T-helper 17 cell (primary cell): ENCODE measurements around the gene IGFBP7. TPM values are rescaled to one million over a fixed set of nuclear protein-coding genes. Genes with fewer than 3 reads are reported as not detected.

Experiments used
- ATAC-seq: fragments of 150-1000 bp; cut with Tn5 transposase; 2 replicates; pipeline ENCODE4 v1.10.0; 2021; ENCODE audit warnings: mild to moderate bottlenecking, moderate library complexity
- DNase-seq, 3 donors: peaks; one replicate each; pipeline versions ENCODE4 v3.0.0 to v3.0.0-alpha.2; 2020 to 2021
- H3K9me3 ChIP-seq: one replicate; pipeline ENCODE4 v1.7.0; 2013; ENCODE audit warnings: low read length, mild to moderate bottlenecking; ENCODE audit not compliant: control insufficient read depth, poor library complexity, severe bottlenecking
- H3K27ac Mint-ChIP-seq: one replicate; pipeline ENCODE4 v1.8.0; 2022; ENCODE audit warnings: mild to moderate bottlenecking, moderate library complexity, mixed read lengths
- H3K27me3 Mint-ChIP-seq: one replicate; pipeline ENCODE4 v1.8.0; 2022; ENCODE audit warnings: mixed read lengths
- H3K36me3 Mint-ChIP-seq: one replicate; pipeline ENCODE4 v1.8.0; 2022; ENCODE audit warnings: low read depth, mixed read lengths
- H3K4me1 Mint-ChIP-seq: one replicate; pipeline ENCODE4 v1.8.0; 2022; ENCODE audit warnings: mild to moderate bottlenecking, mixed read lengths
- H3K4me3 Mint-ChIP-seq: one replicate; pipeline ENCODE4 v1.8.0; 2022; ENCODE audit warnings: mild to moderate bottlenecking, moderate library complexity, mixed read lengths
- total RNA-seq, 4 donors: library from RNA in 2 of 4; stranded (reverse) in 2 of 4; gene quantifications; one replicate each; pipeline ENCODE4 v1.2.3 and lab custom pipeline; 2022 to 2026

IGFBP7 gene
- total RNA-seq, 2 donors from 2014 or later, result 0.22 to 0.37 TPM

GRCh38 chr4:57085278-57085677 lies 24.9 kb downstream of the IGFBP7 start:
- Mint-ChIP-seq H3K4me3 (no peak overlapping the region), H3K27ac (no peak overlapping the region), H3K27me3 (peaks cover 51% of the 10 kb centered on the region), H3K4me1 (no peaks in the 10 kb centered on the region), H3K36me3 (peaks cover 3% of the 10 kb centered on the region)
- no peak for DNase-seq
- no peaks in the 10 kb centered on the region for H3K9me3 ChIP-seq
- no peak for ATAC-seq

DNA sequence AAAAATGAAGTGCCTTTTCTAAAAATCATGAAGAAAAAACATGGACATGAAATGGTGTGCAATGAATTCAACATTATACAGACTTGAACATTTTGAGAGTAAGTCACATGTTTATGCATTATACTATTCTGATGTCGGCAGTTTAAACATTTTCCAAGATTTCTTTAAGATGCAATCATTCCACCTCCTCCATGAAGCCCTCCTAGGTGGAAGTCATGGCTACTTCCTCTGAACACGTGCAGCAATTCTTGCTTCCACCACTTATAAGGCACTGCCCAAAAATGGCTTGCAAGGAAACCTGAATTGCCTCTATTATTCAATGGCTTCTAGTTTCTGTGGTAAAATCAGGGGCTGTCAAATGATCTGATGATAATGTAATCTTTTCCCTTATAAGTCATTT lies 25.8 kb downstream of the IGFBP7 start:
- no peak for ATAC-seq
- no peak overlapping the region for H3K4me3 Mint-ChIP-seq
- no peaks in the 10 kb centered on the region for H3K4me1 Mint-ChIP-seq
- peaks cover 51% of the 10 kb centered on the region for H3K27me3 Mint-ChIP-seq
- H3K27ac Mint-ChIP-seq, result no peak overlapping the region
- no peak for DNase-seq
- H3K9me3 ChIP-seq, result no peaks in the 10 kb centered on the region
- H3K36me3 Mint-ChIP-seq, result no peaks in the 10 kb centered on the region

DNA sequence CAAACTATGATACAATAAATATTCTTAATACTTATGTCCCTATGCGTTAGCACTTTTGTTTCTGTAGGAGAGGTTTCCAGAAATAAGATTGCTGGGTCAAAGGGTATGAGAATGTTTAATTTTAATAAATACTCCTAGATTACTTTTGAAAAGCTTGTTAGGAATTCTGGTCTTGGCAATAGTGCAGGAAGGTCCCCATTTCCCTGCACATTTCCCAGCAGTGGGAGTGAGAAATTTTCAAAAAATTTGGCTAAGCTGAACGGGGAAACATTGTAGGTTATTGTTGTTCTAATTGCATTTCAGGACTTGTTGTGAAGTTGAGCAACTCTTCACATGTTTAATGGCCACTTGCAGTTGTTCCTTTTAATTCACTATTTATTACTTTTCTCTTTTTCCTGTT lies 27.1 kb downstream of the IGFBP7 start:
- Mint-ChIP-seq H3K27me3 (peaks cover 57% of the 10 kb centered on the region), H3K36me3 (no peaks in the 10 kb centered on the region), H3K4me1 (no peaks in the 10 kb centered on the region), H3K27ac (no peak overlapping the region), H3K4me3 (no peak overlapping the region)
- DNase-seq (no peak), ATAC-seq (no peak)
- no peaks in the 10 kb centered on the region for H3K9me3 ChIP-seq

GRCh38 chr4:57081651-57082621 lies 28.2 kb downstream of the IGFBP7 start:
- Mint-ChIP-seq H3K4me1 (no peaks in the 10 kb centered on the region), H3K27ac (no peak overlapping the region), H3K36me3 (no peaks in the 10 kb centered on the region), H3K4me3 (no peak overlapping the region), H3K27me3 (peaks cover 50% of the 10 kb centered on the region)
- H3K9me3 ChIP-seq, result no peaks in the 10 kb centered on the region
- no peak for ATAC-seq
- DNase-seq, result no peak

DNA sequence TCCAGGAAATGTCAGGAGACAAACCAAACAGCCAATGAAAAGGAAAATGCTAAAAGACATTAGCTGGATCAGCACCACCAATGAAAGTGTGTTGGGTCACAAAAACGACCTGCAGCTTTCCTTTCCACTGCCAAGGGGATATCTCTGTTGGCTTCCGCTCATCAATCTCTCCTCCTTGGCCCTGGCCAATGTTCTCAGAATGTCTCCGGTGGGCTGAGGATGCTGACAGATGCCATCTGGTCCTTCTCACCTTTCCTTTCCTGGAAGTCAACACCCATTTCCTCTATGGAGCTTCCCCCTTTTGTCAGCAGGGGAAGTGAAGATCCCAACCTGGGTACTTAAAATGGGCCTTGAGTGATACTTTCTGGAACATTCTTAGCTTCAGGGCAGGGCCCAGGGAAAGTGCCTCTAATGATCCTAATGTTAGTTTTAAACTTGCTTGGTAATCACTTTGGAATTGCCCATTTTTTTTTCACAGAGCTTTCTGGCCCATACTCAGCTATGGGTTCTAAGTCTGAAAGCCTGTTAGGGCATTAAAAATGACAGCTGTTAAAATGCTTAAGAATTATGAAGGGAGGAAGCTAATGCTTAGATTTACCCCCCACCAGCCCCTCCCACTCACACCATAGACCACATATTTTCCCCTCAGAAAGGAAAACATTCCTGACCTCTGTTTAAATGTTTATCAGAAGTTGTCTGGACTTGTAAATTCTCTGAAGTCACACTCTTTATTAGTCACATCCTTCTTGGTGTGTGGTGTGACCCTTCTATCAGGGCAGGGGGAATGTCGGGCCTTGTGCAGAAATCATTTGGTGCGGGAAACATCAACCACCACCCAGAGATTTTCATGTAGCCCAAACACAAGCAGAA lies 29.2 kb downstream of the IGFBP7 start:
- Mint-ChIP-seq H3K27ac (no peak overlapping the region), H3K36me3 (no peaks in the 10 kb centered on the region), H3K4me3 (no peak overlapping the region), H3K27me3 (peaks cover 54% of the 10 kb centered on the region), H3K4me1 (no peaks in the 10 kb centered on the region)
- DNase-seq, result no peak
- no peaks in the 10 kb centered on the region for H3K9me3 ChIP-seq
- no peak for ATAC-seq

- no peaks in the 10 kb centered on the region for H3K9me3 ChIP-seq
- H3K36me3 Mint-ChIP-seq, result no peaks in the 10 kb centered on the region
- no peaks in the 10 kb centered on the region for H3K4me1 Mint-ChIP-seq
- no peak overlapping the region for H3K4me3 Mint-ChIP-seq
- ATAC-seq, result no peak
- no peak for DNase-seq
- no peak overlapping the region for H3K27ac Mint-ChIP-seq
- H3K27me3 Mint-ChIP-seq, result peaks cover 66% of the 10 kb centered on the region
Measured at GRCh38 chr4:57078685-57079521, 31.3 kb downstream of the IGFBP7 start.

DNA sequence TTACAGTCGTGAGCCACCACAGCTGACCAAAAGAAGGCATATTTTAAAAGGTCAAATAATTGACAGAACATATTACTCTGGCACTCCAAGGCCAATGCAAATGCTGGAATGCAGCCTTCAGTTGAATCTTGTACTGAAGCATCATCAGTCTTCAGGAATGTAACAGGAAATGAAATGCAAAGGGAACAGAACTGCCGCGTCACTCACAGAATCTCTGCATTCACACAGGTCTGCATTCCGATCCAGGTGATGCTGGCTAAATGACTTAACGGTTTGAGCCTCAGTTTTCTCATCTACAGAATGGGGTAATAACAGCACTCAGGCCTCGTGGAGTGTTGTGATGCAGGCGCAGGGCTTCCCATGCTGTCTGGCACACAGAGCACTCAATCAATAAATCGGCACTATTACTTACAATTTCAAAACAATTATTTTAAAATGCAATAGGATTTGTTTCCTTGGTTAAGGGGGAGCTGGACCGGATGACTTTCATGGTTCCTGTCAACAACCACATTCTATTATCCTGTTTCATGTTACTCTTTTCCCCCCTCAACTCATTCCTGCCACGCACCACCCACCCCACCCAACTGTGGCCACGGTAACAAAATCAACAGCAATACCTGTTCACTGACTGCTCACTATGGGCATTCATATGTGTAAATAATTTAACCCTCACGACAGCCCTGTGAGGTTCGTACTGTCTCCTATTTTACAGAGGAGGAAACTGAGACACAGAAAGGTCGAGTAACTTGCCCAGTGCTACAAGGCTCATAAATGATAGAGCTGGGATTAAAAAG lies 32.4 kb downstream of the IGFBP7 start:
- no peak for ATAC-seq

DNA sequence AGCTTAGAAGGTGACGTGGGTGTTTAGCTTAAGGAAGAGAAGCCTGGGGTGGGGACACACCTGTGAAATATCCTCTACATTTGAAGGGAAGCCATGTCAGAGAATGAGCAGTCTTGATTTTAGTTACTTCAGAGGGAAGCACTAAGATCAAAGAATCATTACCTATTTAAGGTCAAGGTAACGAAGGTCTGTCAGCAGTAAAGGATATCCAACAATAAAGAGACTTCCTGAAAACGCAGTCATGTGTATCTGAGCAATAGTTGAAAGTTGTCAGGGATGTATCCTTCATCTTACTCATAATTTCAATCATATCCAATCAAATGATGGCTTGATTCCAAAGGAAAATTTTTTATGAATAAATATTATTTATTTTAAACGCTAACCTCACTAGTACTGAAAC lies 33.5 kb downstream of the IGFBP7 start:
- ATAC-seq (no peak), DNase-seq (no peak)
- Mint-ChIP-seq H3K27ac (no peak overlapping the region), H3K27me3 (peaks cover 72% of the 10 kb centered on the region), H3K4me3 (no peak overlapping the region), H3K36me3 (no peaks in the 10 kb centered on the region), H3K4me1 (no peaks in the 10 kb centered on the region)
- no peaks in the 10 kb centered on the region for H3K9me3 ChIP-seq

More for the DNA sequence above, 32.4 kb downstream of the IGFBP7 start:
- Mint-ChIP-seq H3K36me3 (no peaks in the 10 kb centered on the region), H3K27me3 (peaks cover 73% of the 10 kb centered on the region), H3K4me1 (no peaks in the 10 kb centered on the region), H3K27ac (no peak overlapping the region), H3K4me3 (no peak overlapping the region)
- DNase-seq, result no peak
- H3K9me3 ChIP-seq, result no peaks in the 10 kb centered on the region

GRCh38 chr4:57075367-57075766 lies 34.8 kb downstream of the IGFBP7 start:
- DNase-seq (no peak), ATAC-seq (no peak)
- no peak overlapping the region for H3K4me3 Mint-ChIP-seq
- peaks cover 60% of the 10 kb centered on the region for H3K27me3 Mint-ChIP-seq
- no peaks in the 10 kb centered on the region for H3K36me3 Mint-ChIP-seq
- H3K9me3 ChIP-seq, result no peaks in the 10 kb centered on the region
- H3K27ac Mint-ChIP-seq, result no peak overlapping the region
- H3K4me1 Mint-ChIP-seq, result no peaks in the 10 kb centered on the region

DNA sequence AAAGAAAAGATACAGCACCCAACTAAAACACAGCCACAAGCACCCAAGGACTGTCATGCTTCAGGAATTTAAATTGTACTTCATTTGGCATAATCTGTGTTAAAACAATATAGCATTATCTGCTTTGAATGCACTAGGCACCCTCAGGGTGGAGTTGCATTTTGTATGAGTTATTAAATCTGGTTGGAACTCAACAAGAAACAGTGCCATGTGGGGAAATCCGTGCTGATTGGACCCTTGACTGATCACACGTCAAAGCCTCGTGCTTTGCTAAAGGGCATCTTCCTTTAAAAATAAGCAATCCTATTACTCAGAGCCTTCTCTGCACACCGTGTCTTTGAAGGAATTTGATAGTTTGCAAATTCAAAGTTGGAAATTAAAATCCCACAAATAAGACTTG lies 35.4 kb downstream of the IGFBP7 start:
- no peak overlapping the region for H3K27ac Mint-ChIP-seq
- no peaks in the 10 kb centered on the region for H3K9me3 ChIP-seq
- H3K4me3 Mint-ChIP-seq, result no peak overlapping the region
- no peaks in the 10 kb centered on the region for H3K36me3 Mint-ChIP-seq
- no peaks in the 10 kb centered on the region for H3K4me1 Mint-ChIP-seq
- DNase-seq (no peak), ATAC-seq (no peak)
- peaks cover 54% of the 10 kb centered on the region for H3K27me3 Mint-ChIP-seq

DNA sequence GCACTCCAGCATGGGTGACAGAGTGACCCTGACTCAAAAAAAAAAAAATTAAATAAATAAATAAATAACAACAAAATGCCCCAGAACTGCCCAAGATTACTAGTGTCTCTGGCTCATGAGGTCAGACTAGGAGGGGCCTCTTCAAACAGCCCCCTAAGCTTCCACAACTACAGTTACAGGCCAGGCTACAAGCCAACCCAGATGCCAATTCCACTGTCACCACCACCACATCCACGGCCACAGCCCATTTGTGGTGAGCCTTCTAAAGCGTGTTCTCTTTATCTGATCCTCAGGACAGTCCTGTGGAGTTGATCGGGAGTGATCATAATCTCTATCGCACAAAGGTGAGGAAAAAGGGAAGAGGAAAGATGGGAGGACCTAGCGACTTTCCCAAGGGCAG lies 36.6 kb downstream of the IGFBP7 start:
- ATAC-seq, result no peak
- Mint-ChIP-seq H3K27me3 (peaks cover 42% of the 10 kb centered on the region), H3K36me3 (no peaks in the 10 kb centered on the region), H3K4me1 (no peaks in the 10 kb centered on the region), H3K27ac (no peak overlapping the region), H3K4me3 (no peak overlapping the region)
- H3K9me3 ChIP-seq, result no peaks in the 10 kb centered on the region
- DNase-seq, result no peak

GRCh38 chr4:57071326-57071725 lies 38.9 kb downstream of the IGFBP7 start:
- DNase-seq (no peak), ATAC-seq (no peak)
- no peak overlapping the region for H3K27ac Mint-ChIP-seq
- no peaks in the 10 kb centered on the region for H3K36me3 Mint-ChIP-seq
- peaks cover 39% of the 10 kb centered on the region for H3K27me3 Mint-ChIP-seq
- H3K4me1 Mint-ChIP-seq, result no peaks in the 10 kb centered on the region
- H3K9me3 ChIP-seq, result no peaks in the 10 kb centered on the region
- H3K4me3 Mint-ChIP-seq, result no peak overlapping the region
